ENCODE data around the gene RALGPS1. TPM values are rescaled to one million over a fixed set of nuclear protein-coding genes. Genes with fewer than 3 reads are reported as not detected.
A peak's percentile ranks its signal among the peaks of the same experiment; 100 is the strongest.

Gene RALGPS1
- total RNA-seq, 4 donors from 2014 or later, result 3.3 to 9.8 (median 6.7) TPM

- WGBS, 2 donors, result 71 to 76% methylated on average over 3 of the region's 3 CpGs
Measured at GRCh38 chr9:127022913-127023660, 108.5 kb downstream of the RALGPS1 start.

GRCh38 chr9:127025042-127025441, 110.5 kb downstream of the RALGPS1 start:
- 94 to 96% methylated on average over 7 of the region's 7 CpGs for WGBS, 2 donors
- Histone ChIP-seq H3K9me3 (no peaks in the 10 kb centered on the region), H3K27ac (no peak overlapping the region), H3K4me3 (no peak overlapping the region), H3K4me1 (peaks cover 0 to 24% (median 0%) of the 10 kb centered on the region in 4 donors), H3K27me3 (no peaks in the 10 kb centered on the region), H3K36me3 (no peaks in the 10 kb centered on the region)
- no peak for DNase-seq (ENCODE audit: low spot score in 2 of 2)
- TF ChIP-seq CTCF (IDR thresholded peaks at IDR 0.05) (no peak), POLR2A (IDR thresholded peaks at IDR 0.05) (no peak), EP300 (IDR thresholded peaks at IDR 0.05) (no peak)

More at GRCh38 chr9:127022913-127023660, 108.5 kb downstream of the RALGPS1 start:
- H3K9me3 ChIP-seq, result no peaks in the 10 kb centered on the region
- H3K27ac ChIP-seq, result peak overlapping the region in 3 of 4 donors; percentile 45 to 83 (median 61)
- H3K27me3 ChIP-seq, result no peaks in the 10 kb centered on the region
- H3K4me3 ChIP-seq, result no peak overlapping the region
- peaks cover 0 to 24% (median 0%) of the 10 kb centered on the region in 4 donors for H3K4me1 ChIP-seq
- H3K36me3 ChIP-seq, result no peaks in the 10 kb centered on the region
- peak in 1 of 2 donors; percentile 4 for TF ChIP-seq EP300 (IDR thresholded peaks at IDR 0.05)
- no peak for TF ChIP-seq CTCF (IDR thresholded peaks at IDR 0.05)
- DNase-seq (ENCODE audit: low spot score in 2 of 2), result no peak

- H3K36me3 ChIP-seq, result no peaks in the 10 kb centered on the region
- WGBS, 2 donors, result 81 to 86% methylated on average over 2 of the region's 2 CpGs
- H3K4me1 ChIP-seq, result peaks cover 0 to 20% (median 0%) of the 10 kb centered on the region in 4 donors
- no peak overlapping the region for H3K27ac ChIP-seq
- H3K27me3 ChIP-seq, result no peaks in the 10 kb centered on the region
- TF ChIP-seq EP300 (IDR thresholded peaks at IDR 0.05), result no peak
- no peak for TF ChIP-seq POLR2A (IDR thresholded peaks at IDR 0.05)
- no peak for TF ChIP-seq CTCF (IDR thresholded peaks at IDR 0.05)
- no peak for DNase-seq (ENCODE audit: low spot score in 2 of 2)
- no peak overlapping the region for H3K4me3 ChIP-seq
- no peaks in the 10 kb centered on the region for H3K9me3 ChIP-seq
Measured at GRCh38 chr9:127027694-127028093, 113.1 kb downstream of the RALGPS1 start.

GRCh38 chr9:127029548-127029947, 115.0 kb downstream of the RALGPS1 start:
- Histone ChIP-seq H3K4me1 (peaks cover 0 to 23% (median 0%) of the 10 kb centered on the region in 4 donors), H3K36me3 (no peaks in the 10 kb centered on the region), H3K4me3 (no peak overlapping the region), H3K27me3 (no peaks in the 10 kb centered on the region), H3K27ac (no peak overlapping the region), H3K9me3 (no peaks in the 10 kb centered on the region)
- 89 to 94% methylated on average over 11 of the region's 11 CpGs for WGBS, 2 donors
- no peak for DNase-seq (ENCODE audit: low spot score in 2 of 2)
- TF ChIP-seq EP300 (IDR thresholded peaks at IDR 0.05), result no peak
- TF ChIP-seq CTCF (IDR thresholded peaks at IDR 0.05), result no peak
- no peak for TF ChIP-seq POLR2A (IDR thresholded peaks at IDR 0.05)

All from tibial nerve (tissue), 4 donors.